HEK293 (cell line): ENCODE results near the gene PPARA.

Experiments used
- CTCF ChIA-PET: fragments of 350-600 bp; formaldehyde crosslinking; extraction: SDS; loops from one replicate; lab custom pipeline; 2021; ENCODE audit warnings: antibody characterized with exemption; lab: Yijun Ruan, JAX
- POLR2A ChIA-PET: fragments of 300-600 bp; formaldehyde crosslinking; extraction: SDS; loops from one replicate; lab custom pipeline; 2020; ENCODE audit warnings: antibody characterized with exemption, inconsistent platforms; lab: Yijun Ruan, JAX
- H3K27ac ChIP-seq: fragments of 200-500 bp; sonication (Bioruptor generic); 2 replicates; pipeline ENCODE4 v1.5.1; 2014; ENCODE audit warnings: low read depth, low read length, control low read depth, inconsistent platforms; ENCODE audit errors: extremely low read depth
- H3K36me3 ChIP-seq, 2 experiments: fragments of 200-500 bp in 1 of 2; sonication (Bioruptor generic) in 1 of 2; 1 replicate in 1 of 2; 2 replicates in 1 of 2; pipeline ENCODE4 v1.5.1; 2014 to 2017; ENCODE audit warnings: inconsistent platforms in 2 of 2, low read length in 2 of 2; ENCODE audit not compliant: control insufficient read depth in 2 of 2, insufficient read depth in 1 of 2
- H3K4me1 ChIP-seq: fragments of 200-500 bp; sonication (Bioruptor generic); 2 replicates; pipeline ENCODE4 v1.5.1; 2014; ENCODE audit warnings: mild to moderate bottlenecking, low read length, inconsistent platforms; ENCODE audit not compliant: control insufficient read depth, insufficient read depth
- H3K4me3 ChIP-seq: 2 replicates; pipeline ENCODE4 v1.5.1; 2011; ENCODE audit warnings: low read depth, mild to moderate bottlenecking, control low read depth, low read length, moderate library complexity
- H3K9me3 ChIP-seq: fragments of 200-500 bp; sonication (Bioruptor generic); 2 replicates; pipeline ENCODE4 v1.5.1; 2014; ENCODE audit warnings: low read depth, low read length, inconsistent platforms; ENCODE audit not compliant: control insufficient read depth, insufficient read depth
- GFI1B ChIP-seq: fragments of 450-650 bp; formaldehyde crosslinking; IDR thresholded peaks from 2 replicates; pipeline ENCODE4 v1.5.1; 2016; ENCODE audit warnings: missing biosample characterization, missing genetic modification characterization
- KLF1 ChIP-seq: fragments of 450-650 bp; formaldehyde crosslinking; IDR thresholded peaks from 2 replicates; pipeline ENCODE4 v1.5.1; 2016; ENCODE audit warnings: missing biosample characterization, missing genetic modification characterization
- KLF7 ChIP-seq: fragments of 450-650 bp; formaldehyde crosslinking; IDR thresholded peaks from 2 replicates; pipeline ENCODE4 v1.5.1; 2016; ENCODE audit warnings: missing biosample characterization, missing genetic modification characterization, borderline replicate concordance
- MEIS1 ChIP-seq: sonication (generic); formaldehyde crosslinking; IDR thresholded peaks from 2 replicates; pipeline ENCODE4 v1.8.1; 2022; ENCODE audit warnings: missing genetic modification reagents, mild to moderate bottlenecking, borderline replicate concordance
- PRDM1 ChIP-seq: fragments of 450-650 bp; formaldehyde crosslinking; IDR thresholded peaks from 2 replicates; pipeline ENCODE4; 2016; ENCODE audit warnings: missing biosample characterization, missing genetic modification characterization
- ZNF112 ChIP-seq: fragments of 450-650 bp; formaldehyde crosslinking; IDR thresholded peaks from 2 replicates; pipeline ENCODE4 v1.5.0; 2017; ENCODE audit warnings: missing biosample characterization, missing genetic modification characterization
- ZNF146 ChIP-seq: fragments of 450-650 bp; formaldehyde crosslinking; IDR thresholded peaks from 2 replicates; pipeline ENCODE4 v1.5.1; 2016; ENCODE audit warnings: missing biosample characterization, missing genetic modification characterization
- ZNF544 ChIP-seq: fragments of 450-650 bp; formaldehyde crosslinking; IDR thresholded peaks from 2 replicates; pipeline ENCODE4 v1.5.0; 2017; ENCODE audit warnings: missing biosample characterization, missing genetic modification characterization
- ZNF610 ChIP-seq: fragments of 450-650 bp; formaldehyde crosslinking; IDR thresholded peaks from 2 replicates; pipeline ENCODE4 v1.5.1; 2016; ENCODE audit warnings: missing biosample characterization, missing genetic modification characterization, borderline replicate concordance
- ZNF76 ChIP-seq: fragments of 450-650 bp; formaldehyde crosslinking; IDR thresholded peaks from 2 replicates; pipeline ENCODE4; 2016; ENCODE audit warnings: low read depth, missing biosample characterization, missing genetic modification characterization, borderline replicate concordance
- ZNF785 ChIP-seq: fragments of 450-650 bp; formaldehyde crosslinking; IDR thresholded peaks from 2 replicates; pipeline ENCODE4 v1.5.1; 2016; ENCODE audit warnings: missing biosample characterization, missing genetic modification characterization
- ZXDB ChIP-seq: fragments of 450-650 bp; formaldehyde crosslinking; IDR thresholded peaks from 2 replicates; pipeline ENCODE4 v1.5.1; 2016; ENCODE audit warnings: missing biosample characterization, missing genetic modification characterization
- TF ChIP-seq, protein P1 (sequence below): fragments of 450-650 bp; formaldehyde crosslinking; IDR thresholded peaks from 2 replicates; pipeline ENCODE4 v1.5.1; 2016; ENCODE audit warnings: missing biosample characterization, missing genetic modification characterization
- TF ChIP-seq, protein P2 (sequence below): fragments of 450-650 bp; formaldehyde crosslinking; IDR thresholded peaks from 2 replicates; pipeline ENCODE4 v1.5.1; 2016; ENCODE audit warnings: missing biosample characterization, missing genetic modification characterization

Gene PPARA

DNA sequence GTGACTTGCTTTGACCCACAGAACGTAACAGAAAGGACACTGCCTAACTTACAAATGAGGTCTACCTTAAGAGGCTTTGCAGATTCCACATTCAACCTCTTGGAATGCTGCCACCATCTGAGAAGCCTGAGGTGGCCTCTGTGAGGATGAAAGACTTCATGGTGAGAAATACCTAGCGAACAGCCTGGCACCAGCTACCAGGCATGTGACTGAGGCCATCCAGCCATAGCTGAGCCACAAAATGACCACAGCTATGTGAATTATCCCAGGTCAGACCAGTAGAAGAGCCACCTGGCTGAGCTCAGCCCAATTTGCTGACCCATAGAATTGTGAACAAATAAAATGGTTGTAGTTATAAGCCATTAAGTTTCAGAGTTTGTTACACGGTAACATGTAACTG lies 37.5 kb downstream of the PPARA start:
- H3K4me3 ChIP-seq, result no peak overlapping the region
- TF ChIP-seq ZNF610 (tag by site-specific recombination) (no peak), ZNF76 (tag by site-specific recombination) (no peak), KLF7 (no peak), PRDM1 (no peak), ZNF112 (no peak), GFI1B (tag by site-specific recombination) (no peak)
- TF ChIP-seq, protein P1, sequence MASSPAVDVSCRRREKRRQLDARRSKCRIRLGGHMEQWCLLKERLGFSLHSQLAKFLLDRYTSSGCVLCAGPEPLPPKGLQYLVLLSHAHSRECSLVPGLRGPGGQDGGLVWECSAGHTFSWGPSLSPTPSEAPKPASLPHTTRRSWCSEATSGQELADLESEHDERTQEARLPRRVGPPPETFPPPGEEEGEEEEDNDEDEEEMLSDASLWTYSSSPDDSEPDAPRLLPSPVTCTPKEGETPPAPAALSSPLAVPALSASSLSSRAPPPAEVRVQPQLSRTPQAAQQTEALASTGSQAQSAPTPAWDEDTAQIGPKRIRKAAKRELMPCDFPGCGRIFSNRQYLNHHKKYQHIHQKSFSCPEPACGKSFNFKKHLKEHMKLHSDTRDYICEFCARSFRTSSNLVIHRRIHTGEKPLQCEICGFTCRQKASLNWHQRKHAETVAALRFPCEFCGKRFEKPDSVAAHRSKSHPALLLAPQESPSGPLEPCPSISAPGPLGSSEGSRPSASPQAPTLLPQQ (tag by site-specific recombination), result no peak
- no peaks in the 10 kb centered on the region for H3K9me3 ChIP-seq
- H3K4me1 ChIP-seq, result no peaks in the 10 kb centered on the region
- POLR2A ChIA-PET, result no interaction called here
- no peak overlapping the region for H3K27ac ChIP-seq
- CTCF ChIA-PET, result no interaction called here
- H3K36me3 ChIP-seq, result peaks cover 3 to 9% of the 10 kb centered on the region in 2 experiments; a peak in 2 of 3 replicates

DNA sequence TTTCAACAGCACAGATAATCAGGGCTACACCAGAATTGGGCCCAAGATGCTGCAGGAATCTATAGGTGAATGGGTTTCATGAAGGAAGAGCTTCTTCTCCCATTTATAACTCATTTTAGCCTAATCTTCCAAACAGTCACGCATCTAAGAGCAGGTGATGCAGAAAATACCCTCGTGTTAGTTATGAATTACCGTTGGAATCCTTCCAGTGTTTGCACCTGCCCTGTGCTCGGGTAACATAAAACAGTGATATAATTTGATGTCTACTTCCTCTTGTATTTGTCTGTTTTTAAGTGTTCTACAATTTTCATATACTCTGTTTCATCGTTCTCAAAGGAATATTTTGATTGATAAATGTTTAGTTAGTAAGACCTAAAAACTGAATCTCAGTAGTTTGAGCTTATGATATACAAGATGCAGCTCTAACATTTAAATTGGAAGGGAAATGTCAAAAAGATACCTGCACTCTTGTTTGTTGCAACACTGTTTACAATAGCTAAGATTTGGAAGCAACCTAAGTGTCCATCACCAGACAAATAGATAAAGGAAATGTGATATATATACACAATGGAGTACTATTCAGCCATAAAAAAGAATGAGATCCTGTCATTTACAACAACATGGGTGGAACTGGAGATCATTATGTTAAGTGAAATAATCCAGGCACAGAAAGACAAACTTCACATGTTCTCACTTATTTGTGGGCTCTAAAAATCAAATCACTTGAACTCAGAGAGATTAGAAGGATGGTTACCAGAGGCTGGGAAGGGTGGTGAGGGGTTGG lies 42.1 kb downstream of the PPARA start:
- no peaks in the 10 kb centered on the region for H3K4me1 ChIP-seq
- H3K27ac ChIP-seq, result no peak overlapping the region
- CTCF ChIA-PET, result no interaction called here
- POLR2A ChIA-PET, result no interaction called here
- peaks cover 3 to 5% of the 10 kb centered on the region in 2 experiments; a peak in 2 of 3 replicates for H3K36me3 ChIP-seq
- H3K4me3 ChIP-seq, result no peak overlapping the region
- no peaks in the 10 kb centered on the region for H3K9me3 ChIP-seq
- TF ChIP-seq ZNF146 (peak; percentile 59; the same call in 1 of the 2 replicates), ZNF785 (tag by site-specific recombination) (no peak), ZXDB (no peak), MEIS1 (no peak)

DNA sequence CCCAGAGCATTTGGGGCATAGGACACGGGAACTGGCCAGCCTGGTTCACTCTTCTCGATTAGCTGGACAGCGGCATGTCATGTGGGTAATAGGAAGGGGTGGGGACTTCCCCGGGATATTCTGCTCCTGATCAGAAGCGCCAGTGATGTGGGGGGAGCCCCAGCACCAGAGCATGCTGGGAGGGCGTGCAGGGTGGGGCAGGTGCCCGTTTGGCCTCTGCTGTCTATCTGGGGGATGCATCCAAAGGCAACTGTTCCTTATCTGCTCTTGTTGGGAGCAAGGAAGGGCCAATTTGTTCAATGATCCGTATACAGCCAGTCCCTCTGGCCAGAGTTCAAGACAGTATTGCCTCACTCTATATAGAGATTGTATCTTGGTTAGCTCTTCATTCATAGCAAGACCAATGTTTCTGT lies 43.6 kb downstream of the PPARA start:
- POLR2A ChIA-PET, result no interaction called here
- TF ChIP-seq KLF1 (tag by site-specific recombination), result no peak
- TF ChIP-seq, protein P2, sequence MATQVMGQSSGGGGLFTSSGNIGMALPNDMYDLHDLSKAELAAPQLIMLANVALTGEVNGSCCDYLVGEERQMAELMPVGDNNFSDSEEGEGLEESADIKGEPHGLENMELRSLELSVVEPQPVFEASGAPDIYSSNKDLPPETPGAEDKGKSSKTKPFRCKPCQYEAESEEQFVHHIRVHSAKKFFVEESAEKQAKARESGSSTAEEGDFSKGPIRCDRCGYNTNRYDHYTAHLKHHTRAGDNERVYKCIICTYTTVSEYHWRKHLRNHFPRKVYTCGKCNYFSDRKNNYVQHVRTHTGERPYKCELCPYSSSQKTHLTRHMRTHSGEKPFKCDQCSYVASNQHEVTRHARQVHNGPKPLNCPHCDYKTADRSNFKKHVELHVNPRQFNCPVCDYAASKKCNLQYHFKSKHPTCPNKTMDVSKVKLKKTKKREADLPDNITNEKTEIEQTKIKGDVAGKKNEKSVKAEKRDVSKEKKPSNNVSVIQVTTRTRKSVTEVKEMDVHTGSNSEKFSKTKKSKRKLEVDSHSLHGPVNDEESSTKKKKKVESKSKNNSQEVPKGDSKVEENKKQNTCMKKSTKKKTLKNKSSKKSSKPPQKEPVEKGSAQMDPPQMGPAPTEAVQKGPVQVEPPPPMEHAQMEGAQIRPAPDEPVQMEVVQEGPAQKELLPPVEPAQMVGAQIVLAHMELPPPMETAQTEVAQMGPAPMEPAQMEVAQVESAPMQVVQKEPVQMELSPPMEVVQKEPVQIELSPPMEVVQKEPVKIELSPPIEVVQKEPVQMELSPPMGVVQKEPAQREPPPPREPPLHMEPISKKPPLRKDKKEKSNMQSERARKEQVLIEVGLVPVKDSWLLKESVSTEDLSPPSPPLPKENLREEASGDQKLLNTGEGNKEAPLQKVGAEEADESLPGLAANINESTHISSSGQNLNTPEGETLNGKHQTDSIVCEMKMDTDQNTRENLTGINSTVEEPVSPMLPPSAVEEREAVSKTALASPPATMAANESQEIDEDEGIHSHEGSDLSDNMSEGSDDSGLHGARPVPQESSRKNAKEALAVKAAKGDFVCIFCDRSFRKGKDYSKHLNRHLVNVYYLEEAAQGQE (tag by site-specific recombination), result peak; percentile 74
- TF ChIP-seq ZNF544 (tag by site-specific recombination), result no peak
- TF ChIP-seq, all 188 proteins: peak for 1
- Histone ChIP-seq H3K4me1 (no peaks in the 10 kb centered on the region), H3K4me3 (no peak overlapping the region), H3K9me3 (no peaks in the 10 kb centered on the region), H3K27ac (no peak overlapping the region), H3K36me3 (peaks cover 3% of the 10 kb centered on the region in 2 experiments; a peak in 2 of 3 replicates)
- CTCF ChIA-PET, result no interaction called here
